Measurements from ENCODE around the gene INPP5A.

DNA sequence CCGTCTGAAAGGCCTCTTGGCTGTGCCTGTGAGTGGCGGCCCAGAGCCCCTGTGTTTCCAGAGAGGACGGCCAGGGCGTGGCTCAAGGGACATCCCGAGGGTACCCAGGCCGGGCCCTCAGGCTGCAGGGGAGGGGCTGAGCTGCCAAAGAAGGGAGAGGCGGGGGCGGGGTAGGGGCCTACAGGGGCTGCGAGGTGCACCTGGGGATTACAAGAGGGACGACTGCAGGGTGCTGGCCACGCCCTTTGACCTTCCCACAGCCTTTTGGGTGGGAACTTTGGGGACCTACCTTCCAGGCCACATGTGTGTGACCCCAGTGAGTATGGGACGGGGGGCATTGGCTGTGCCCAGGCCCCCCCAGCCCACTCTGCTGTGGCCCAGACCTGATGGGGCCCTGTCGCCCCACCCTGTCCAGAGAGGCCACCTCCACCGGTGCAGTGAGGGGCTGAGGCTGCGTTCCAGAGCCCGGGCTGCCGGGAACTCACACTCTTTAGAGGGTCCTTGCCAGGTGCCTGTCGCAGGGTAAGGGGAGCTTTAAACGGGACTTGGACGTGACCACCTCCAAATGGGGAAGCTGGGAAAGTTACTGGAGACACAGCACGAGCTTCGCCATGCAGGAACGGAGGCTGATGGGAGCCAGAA, 267.3 kb downstream of the INPP5A start:
- TF ChIP-seq EZH2 (IDR thresholded peaks at IDR 0.05) (no peak), CTCF (IDR thresholded peaks at IDR 0.05) (no peak), EZH2phosphoT487 (IDR thresholded peaks at IDR 0.05) (no peak)
